ENCODE data around the gene TEX44. TPM values are rescaled to one million over a fixed set of nuclear protein-coding genes. Genes with fewer than 3 reads are reported as not detected.

The TEX44 gene
- total and polyA plus RNA-seq, 2 donors (not counting 1 experiment from before 2014, with no cell fraction given), result not detected

DNA sequence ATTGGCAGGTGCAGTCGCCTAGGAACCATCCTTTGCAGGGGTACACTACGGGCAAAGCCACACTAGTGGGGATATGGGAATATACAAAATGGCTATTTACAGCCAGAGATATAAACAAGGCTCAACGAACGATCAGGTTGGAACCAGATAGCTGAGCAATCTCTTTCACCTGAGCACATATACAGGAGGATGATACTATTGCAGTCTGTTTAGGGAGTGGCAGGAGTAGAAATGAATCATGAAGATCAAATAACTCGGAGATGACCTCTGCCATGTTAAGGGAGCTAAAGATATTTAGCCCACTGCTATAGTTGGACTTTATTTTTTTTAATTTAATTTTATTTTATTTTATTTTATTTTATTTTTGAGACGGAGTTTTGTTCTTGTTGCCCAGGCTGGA is 33.8 kb downstream of the TEX44 start:
- Histone ChIP-seq H3K9me3 (ENCODE audit: control extremely low read depth in 1 of 3, control insufficient read depth in 2 of 3, insufficient read depth in 1 of 3, low read length in 2 of 3) (no peaks in the 10 kb centered on the region), H3K27ac (ENCODE audit: low read length in 2 of 2) (no peak overlapping the region), H3K9ac (ENCODE audit: low read length) (no peak overlapping the region), H3K4me1 (ENCODE audit: control insufficient read depth in 2 of 2, insufficient read depth in 2 of 2, low read length in 2 of 2) (peaks cover 0 to 3% of the 10 kb centered on the region in 2 donors), H4K20me1 (ENCODE audit: control insufficient read depth, insufficient read depth, low read length, poor library complexity, severe bottlenecking) (no peaks in the 10 kb centered on the region), H3K4me2 (replicated peaks; ENCODE audit: low read depth, low read length, poor library complexity, severe bottlenecking) (no peak overlapping the region), H3K79me2 (ENCODE audit: control insufficient read depth, insufficient read depth, low read length) (no peaks in the 10 kb centered on the region), H3K36me3 (replicated peaks in 1 of 2; ENCODE audit: control extremely low read depth in 1 of 2, control insufficient read depth in 1 of 2, extremely low read depth in 1 of 2, insufficient read depth in 2 of 2, low read length in 1 of 2) (no peaks in the 10 kb centered on the region), H2AFZ (ENCODE audit: insufficient read depth, low read depth, low read length, poor library complexity, severe bottlenecking) (no peak overlapping the region), H3K27me3 (replicated peaks in 1 of 4; ENCODE audit: control extremely low read depth in 1 of 4, control insufficient read depth in 3 of 4, insufficient read depth in 4 of 4, low read length in 3 of 4) (peaks cover 0 to 4% (median 1%) of the 10 kb centered on the region in 4 experiments), H3K4me3 (ENCODE audit: control extremely low read depth in 1 of 5, extremely low read depth in 1 of 5, insufficient read depth in 1 of 5, low read depth in 2 of 5, low read length in 4 of 5) (no peak overlapping the region)
- ChIA-PET POLR2A (interaction anchor here (1.7 kb wide), 1 partner anchor 13 kb away, joined by 4 read pairs; no protein-coding TSS in a partner anchor), CTCF (no interaction called here)
- WGBS (ENCODE audit: insufficient coverage), result 100% methylated on average over 1 of the region's 6 CpGs
- Mint-ChIP-seq H3K27me3 (no peaks in the 10 kb centered on the region), H3K4me1 (peaks cover 2% of the 10 kb centered on the region), H3K27ac (no peak overlapping the region), H3K4me3 (no peak overlapping the region), H3K9me3 (ENCODE audit: insufficient read depth) (no peaks in the 10 kb centered on the region)
- no peak for DNase-seq
- no peak for ATAC-seq (ENCODE audit: low read depth)
- intact Hi-C loops (cut with micrococcal nuclease), result no loop called here
- TF ChIP-seq EZH2 (IDR thresholded peaks at IDR 0.05; ENCODE audit: borderline replicate concordance, insufficient read depth, low read depth, low read length, poor library complexity, severe bottlenecking), result no peak
- TF ChIP-seq, protein P1, sequence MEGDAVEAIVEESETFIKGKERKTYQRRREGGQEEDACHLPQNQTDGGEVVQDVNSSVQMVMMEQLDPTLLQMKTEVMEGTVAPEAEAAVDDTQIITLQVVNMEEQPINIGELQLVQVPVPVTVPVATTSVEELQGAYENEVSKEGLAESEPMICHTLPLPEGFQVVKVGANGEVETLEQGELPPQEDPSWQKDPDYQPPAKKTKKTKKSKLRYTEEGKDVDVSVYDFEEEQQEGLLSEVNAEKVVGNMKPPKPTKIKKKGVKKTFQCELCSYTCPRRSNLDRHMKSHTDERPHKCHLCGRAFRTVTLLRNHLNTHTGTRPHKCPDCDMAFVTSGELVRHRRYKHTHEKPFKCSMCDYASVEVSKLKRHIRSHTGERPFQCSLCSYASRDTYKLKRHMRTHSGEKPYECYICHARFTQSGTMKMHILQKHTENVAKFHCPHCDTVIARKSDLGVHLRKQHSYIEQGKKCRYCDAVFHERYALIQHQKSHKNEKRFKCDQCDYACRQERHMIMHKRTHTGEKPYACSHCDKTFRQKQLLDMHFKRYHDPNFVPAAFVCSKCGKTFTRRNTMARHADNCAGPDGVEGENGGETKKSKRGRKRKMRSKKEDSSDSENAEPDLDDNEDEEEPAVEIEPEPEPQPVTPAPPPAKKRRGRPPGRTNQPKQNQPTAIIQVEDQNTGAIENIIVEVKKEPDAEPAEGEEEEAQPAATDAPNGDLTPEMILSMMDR (IDR thresholded peaks at IDR 0.05), result no peak

DNA sequence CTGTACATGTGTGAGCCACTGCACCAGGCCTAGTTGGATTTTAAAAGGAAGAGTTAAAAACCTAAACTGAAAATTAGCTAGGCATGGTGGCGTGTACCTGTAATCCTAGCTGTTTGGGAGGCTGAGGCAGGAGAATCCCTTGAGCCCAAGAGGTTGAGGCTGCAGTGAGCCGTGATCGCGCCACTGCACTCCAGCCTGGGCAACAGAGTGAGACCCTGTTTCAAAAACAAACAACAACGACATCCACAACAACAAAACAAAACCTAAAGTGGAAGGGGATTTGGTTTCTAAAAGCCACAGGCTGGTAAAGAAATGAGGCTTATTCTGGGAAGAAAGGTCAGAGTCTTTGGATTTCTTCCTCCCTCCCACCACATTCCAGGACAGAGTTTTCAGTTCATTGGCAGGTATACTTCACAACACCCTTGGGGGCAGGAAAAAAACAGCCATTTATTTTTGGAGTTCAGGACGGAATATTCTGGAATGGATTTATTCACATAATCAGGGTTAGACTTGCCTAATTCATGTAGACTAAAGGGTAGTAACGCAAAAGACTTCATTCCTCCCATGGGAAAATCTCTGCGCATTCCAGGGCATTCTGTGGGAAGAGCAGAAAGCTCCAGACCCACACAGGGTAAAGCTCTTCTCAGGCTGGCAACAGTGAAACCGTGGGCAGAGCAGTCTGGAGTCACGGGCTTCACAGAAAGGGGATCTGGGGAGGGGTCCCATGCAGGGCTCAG is 34.9 kb downstream of the TEX44 start:
- ChIA-PET CTCF (interaction anchor here (0.7 to 1.7 kb wide), 7 partner anchors 14 to 110 kb away, joined by 3 to 5 read pairs (median 3); no protein-coding TSS in a partner anchor), POLR2A (interaction anchor here (0.6 to 0.7 kb wide), 3 partner anchors 14 to 117 kb away, joined by 3 to 7 read pairs (median 4); no protein-coding TSS in a partner anchor)
- Mint-ChIP-seq H3K9me3 (ENCODE audit: insufficient read depth) (no peaks in the 10 kb centered on the region), H3K27ac (no peak overlapping the region), H3K27me3 (no peaks in the 10 kb centered on the region), H3K4me3 (no peak overlapping the region), H3K4me1 (peaks cover 2% of the 10 kb centered on the region)
- peaks cover 0 to 4% (median 1%) of the 10 kb centered on the region in 4 experiments for H3K27me3 ChIP-seq (replicated peaks in 1 of 4; ENCODE audit: control extremely low read depth in 1 of 4, control insufficient read depth in 3 of 4, insufficient read depth in 4 of 4, low read length in 3 of 4)
- 93% methylated on average over 5 of the region's 10 CpGs for WGBS (ENCODE audit: insufficient coverage)
- H3K4me1 ChIP-seq (ENCODE audit: control insufficient read depth in 2 of 2, insufficient read depth in 2 of 2, low read length in 2 of 2), result peaks cover 0 to 3% of the 10 kb centered on the region in 2 donors
- TF ChIP-seq EZH2 (IDR thresholded peaks at IDR 0.05; ENCODE audit: borderline replicate concordance, insufficient read depth, low read depth, low read length, poor library complexity, severe bottlenecking), result no peak
- TF ChIP-seq, protein P1 (IDR thresholded peaks at IDR 0.05), result no peak
- no peak for ATAC-seq (ENCODE audit: low read depth)
- no peak for DNase-seq
- no peak overlapping the region for H2AFZ ChIP-seq (ENCODE audit: insufficient read depth, low read depth, low read length, poor library complexity, severe bottlenecking)
- H3K9ac ChIP-seq (ENCODE audit: low read length), result no peak overlapping the region
- no peaks in the 10 kb centered on the region for H3K79me2 ChIP-seq (ENCODE audit: control insufficient read depth, insufficient read depth, low read length)
- no peaks in the 10 kb centered on the region for H3K9me3 ChIP-seq (ENCODE audit: control extremely low read depth in 1 of 3, control insufficient read depth in 2 of 3, insufficient read depth in 1 of 3, low read length in 2 of 3)
- no peaks in the 10 kb centered on the region for H4K20me1 ChIP-seq (ENCODE audit: control insufficient read depth, insufficient read depth, low read length, poor library complexity, severe bottlenecking)
- H3K4me3 ChIP-seq (ENCODE audit: control extremely low read depth in 1 of 5, extremely low read depth in 1 of 5, insufficient read depth in 1 of 5, low read depth in 2 of 5, low read length in 4 of 5), result no peak overlapping the region
- H3K27ac ChIP-seq (ENCODE audit: low read length in 2 of 2), result no peak overlapping the region
- intact Hi-C loops (cut with micrococcal nuclease), result no loop called here
- H3K36me3 ChIP-seq (replicated peaks in 1 of 2; ENCODE audit: control extremely low read depth in 1 of 2, control insufficient read depth in 1 of 2, extremely low read depth in 1 of 2, insufficient read depth in 2 of 2, low read length in 1 of 2), result no peaks in the 10 kb centered on the region
- no peak overlapping the region for H3K4me2 ChIP-seq (replicated peaks; ENCODE audit: low read depth, low read length, poor library complexity, severe bottlenecking)
